Measurements from ENCODE around the gene ARHGEF12.

DNA sequence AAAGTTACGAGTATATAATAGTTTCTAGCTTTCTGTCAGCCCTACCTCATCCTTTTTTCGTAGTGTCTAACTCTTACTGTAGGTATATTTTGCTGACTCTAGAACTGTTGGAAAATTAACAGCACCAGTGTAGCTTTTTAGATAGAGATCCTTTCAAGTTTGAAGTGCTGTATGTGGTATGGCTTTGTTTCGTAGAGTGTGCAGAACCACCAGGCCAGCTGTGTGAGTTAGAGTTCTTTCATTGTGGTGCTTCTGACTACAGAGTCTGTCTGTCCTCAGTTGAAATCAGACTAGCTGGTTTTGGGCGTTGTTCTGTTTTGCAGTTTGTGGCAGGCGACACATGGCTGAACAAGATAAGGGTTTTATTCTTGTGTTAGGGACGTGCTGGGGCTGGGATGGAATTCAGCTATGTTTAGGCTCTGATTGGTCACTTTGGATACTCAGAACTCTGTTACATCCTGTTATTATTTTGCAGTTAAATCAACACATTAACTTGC lies 3.2 kb downstream of the ARHGEF12 start:
- TF ChIP-seq EZH2 (IDR thresholded peaks at IDR 0.05; ENCODE audit: borderline replicate concordance, control insufficient read depth, low read depth, low read length) = no peak
- no peak for TF ChIP-seq POU2F2 (IDR thresholded peaks at IDR 0.05; ENCODE audit: borderline replicate concordance, low read depth, low read length)
- no peak for TF ChIP-seq MXI1 (IDR thresholded peaks at IDR 0.05; ENCODE audit: low read depth, low read length)
- no peak for TF ChIP-seq BRCA1 (IDR thresholded peaks at IDR 0.05; ENCODE audit: low read depth, low read length)
- TF ChIP-seq FOXK2 (IDR thresholded peaks at IDR 0.05) = no peak
- no peak for TF ChIP-seq POLR2A (IDR thresholded peaks at IDR 0.05; ENCODE audit: low read depth, low read length)
- TF ChIP-seq NRF1 (conservative IDR thresholded peaks at IDR 0.05; ENCODE audit: low read depth, low read length) = no peak
- TF ChIP-seq RAD21 (IDR thresholded peaks at IDR 0.05; ENCODE audit: insufficient read depth, low read depth, low read length) = no peak
